Measurements from ENCODE around the gene IP6K3.

The IP6K3 gene

GRCh38 chr6:33778444-33779121, 31.9 kb upstream of the IP6K3 start:
- H3K27ac ChIP-seq, result no peak overlapping the region

GRCh38 chr6:33777398-33778388, 31.0 kb upstream of the IP6K3 start:
- no peaks in the 10 kb centered on the region for H3K9me3 ChIP-seq
- peaks cover 99% of the 10 kb centered on the region for H3K36me3 ChIP-seq
- no peaks in the 10 kb centered on the region for H3K27me3 ChIP-seq
- H3K27ac ChIP-seq, result no peak overlapping the region
- no peak for TF ChIP-seq Cebpa-rat (IDR thresholded peaks at IDR 0.05)
- peaks cover 29% of the 10 kb centered on the region for H3K4me1 ChIP-seq
- H3K9ac ChIP-seq, result no peak overlapping the region
- peaks cover 61% of the 10 kb centered on the region for H4K20me1 ChIP-seq
- H3K4me2 ChIP-seq, result no peak overlapping the region
- H3K4me3 ChIP-seq, result no peak overlapping the region

More at GRCh38 chr6:33778444-33779121, 31.9 kb upstream of the IP6K3 start:
- Histone ChIP-seq H3K9ac (no peak overlapping the region), H3K36me3 (peaks cover 99% of the 10 kb centered on the region), H3K4me1 (peaks cover 32% of the 10 kb centered on the region), H4K20me1 (peaks cover 61% of the 10 kb centered on the region), H3K4me3 (no peak overlapping the region), H3K9me3 (no peaks in the 10 kb centered on the region), H3K27me3 (no peaks in the 10 kb centered on the region), H3K4me2 (no peak overlapping the region)
- TF ChIP-seq Cebpa-rat (IDR thresholded peaks at IDR 0.05), result no peak

- H3K27ac ChIP-seq, result no peak overlapping the region
- no peak for TF ChIP-seq Cebpa-rat (IDR thresholded peaks at IDR 0.05)
- no peak overlapping the region for H3K9ac ChIP-seq
- no peak overlapping the region for H3K4me3 ChIP-seq
- peaks cover 23% of the 10 kb centered on the region for H3K4me1 ChIP-seq
- H3K36me3 ChIP-seq, result peaks cover 99% of the 10 kb centered on the region
- peaks cover 61% of the 10 kb centered on the region for H4K20me1 ChIP-seq
- no peaks in the 10 kb centered on the region for H3K27me3 ChIP-seq
- no peak overlapping the region for H3K4me2 ChIP-seq
- no peaks in the 10 kb centered on the region for H3K9me3 ChIP-seq
Observed at GRCh38 chr6:33776764-33777163, 30.1 kb upstream of the IP6K3 start.

GRCh38 chr6:33776186-33776585, 29.5 kb upstream of the IP6K3 start:
- Histone ChIP-seq H4K20me1 (peaks cover 61% of the 10 kb centered on the region), H3K27me3 (no peaks in the 10 kb centered on the region), H3K27ac (no peak overlapping the region), H3K9ac (no peak overlapping the region), H3K36me3 (peaks cover 94% of the 10 kb centered on the region), H3K4me1 (peaks cover 21% of the 10 kb centered on the region), H3K4me3 (no peak overlapping the region), H3K4me2 (no peak overlapping the region), H3K9me3 (no peaks in the 10 kb centered on the region)
- TF ChIP-seq Cebpa-rat (IDR thresholded peaks at IDR 0.05), result no peak

GRCh38 chr6:33774774-33775173, 28.1 kb upstream of the IP6K3 start:
- no peaks in the 10 kb centered on the region for H3K9me3 ChIP-seq
- peaks cover 57% of the 10 kb centered on the region for H4K20me1 ChIP-seq
- H3K4me2 ChIP-seq, result no peak overlapping the region
- H3K36me3 ChIP-seq, result peaks cover 80% of the 10 kb centered on the region
- H3K9ac ChIP-seq, result no peak overlapping the region
- TF ChIP-seq Cebpa-rat (IDR thresholded peaks at IDR 0.05), result no peak
- H3K4me3 ChIP-seq, result no peak overlapping the region
- H3K4me1 ChIP-seq, result peaks cover 20% of the 10 kb centered on the region
- no peaks in the 10 kb centered on the region for H3K27me3 ChIP-seq
- H3K27ac ChIP-seq, result no peak overlapping the region

- H3K4me3 ChIP-seq, result no peak overlapping the region
Observed at GRCh38 chr6:33772902-33773472, 26.3 kb upstream of the IP6K3 start.

DNA sequence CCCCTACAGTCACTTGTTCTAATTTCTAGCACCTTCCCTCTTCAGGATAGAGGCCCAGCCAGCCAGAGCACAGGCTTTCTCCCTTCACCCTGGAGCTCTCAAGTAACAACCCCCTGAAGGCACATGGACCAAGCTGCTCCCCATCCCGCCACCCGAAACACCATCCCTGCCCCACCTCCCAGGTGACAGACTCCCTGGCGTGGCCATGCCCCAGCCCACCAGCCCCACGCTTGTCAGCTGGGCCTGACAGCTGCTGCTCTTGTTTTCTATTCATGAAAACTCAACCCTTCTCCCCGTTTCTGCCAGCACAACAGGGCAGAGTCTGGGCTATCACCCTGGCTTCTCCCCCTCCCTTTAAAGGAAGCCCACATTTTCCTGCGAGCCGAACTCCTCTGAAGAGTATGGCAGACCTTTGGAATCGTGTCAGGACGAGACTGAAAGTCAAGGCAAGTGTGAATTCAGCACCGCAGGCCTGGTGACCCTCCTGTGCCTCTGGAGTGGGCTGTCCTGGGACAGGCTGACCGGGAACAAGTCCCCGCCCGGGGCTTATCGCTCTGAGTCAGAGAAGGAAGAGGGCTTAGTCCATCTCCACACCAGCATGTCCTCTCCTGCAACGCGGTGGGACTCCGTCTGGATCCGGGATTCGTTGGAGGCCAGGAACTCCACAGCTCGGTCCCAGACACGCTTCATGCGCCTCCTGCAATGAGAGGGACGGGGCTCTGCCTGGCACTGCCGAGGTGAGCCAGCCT, 25.6 kb upstream of the IP6K3 start:
- Histone ChIP-seq H3K4me1 (peaks cover 27% of the 10 kb centered on the region), H3K4me3 (no peak overlapping the region), H3K9me3 (no peaks in the 10 kb centered on the region), H3K36me3 (peaks cover 54% of the 10 kb centered on the region), H4K20me1 (peaks cover 56% of the 10 kb centered on the region), H3K9ac (no peak overlapping the region), H3K4me2 (peak overlapping the region; percentile 17; the same call in 1 of the 2 replicates), H3K27ac (no peak overlapping the region), H3K27me3 (no peaks in the 10 kb centered on the region)
- TF ChIP-seq Cebpa-rat (IDR thresholded peaks at IDR 0.05), result no peak

More at GRCh38 chr6:33772902-33773472, 26.3 kb upstream of the IP6K3 start:
- H3K27me3 ChIP-seq, result no peaks in the 10 kb centered on the region
- no peak for TF ChIP-seq Cebpa-rat (IDR thresholded peaks at IDR 0.05)
- no peak overlapping the region for H3K27ac ChIP-seq
- no peak overlapping the region for H3K9ac ChIP-seq
- H3K4me2 ChIP-seq, result no peak overlapping the region
- no peaks in the 10 kb centered on the region for H3K9me3 ChIP-seq
- peaks cover 56% of the 10 kb centered on the region for H4K20me1 ChIP-seq
- peaks cover 62% of the 10 kb centered on the region for H3K36me3 ChIP-seq
- H3K4me1 ChIP-seq, result peaks cover 27% of the 10 kb centered on the region

DNA sequence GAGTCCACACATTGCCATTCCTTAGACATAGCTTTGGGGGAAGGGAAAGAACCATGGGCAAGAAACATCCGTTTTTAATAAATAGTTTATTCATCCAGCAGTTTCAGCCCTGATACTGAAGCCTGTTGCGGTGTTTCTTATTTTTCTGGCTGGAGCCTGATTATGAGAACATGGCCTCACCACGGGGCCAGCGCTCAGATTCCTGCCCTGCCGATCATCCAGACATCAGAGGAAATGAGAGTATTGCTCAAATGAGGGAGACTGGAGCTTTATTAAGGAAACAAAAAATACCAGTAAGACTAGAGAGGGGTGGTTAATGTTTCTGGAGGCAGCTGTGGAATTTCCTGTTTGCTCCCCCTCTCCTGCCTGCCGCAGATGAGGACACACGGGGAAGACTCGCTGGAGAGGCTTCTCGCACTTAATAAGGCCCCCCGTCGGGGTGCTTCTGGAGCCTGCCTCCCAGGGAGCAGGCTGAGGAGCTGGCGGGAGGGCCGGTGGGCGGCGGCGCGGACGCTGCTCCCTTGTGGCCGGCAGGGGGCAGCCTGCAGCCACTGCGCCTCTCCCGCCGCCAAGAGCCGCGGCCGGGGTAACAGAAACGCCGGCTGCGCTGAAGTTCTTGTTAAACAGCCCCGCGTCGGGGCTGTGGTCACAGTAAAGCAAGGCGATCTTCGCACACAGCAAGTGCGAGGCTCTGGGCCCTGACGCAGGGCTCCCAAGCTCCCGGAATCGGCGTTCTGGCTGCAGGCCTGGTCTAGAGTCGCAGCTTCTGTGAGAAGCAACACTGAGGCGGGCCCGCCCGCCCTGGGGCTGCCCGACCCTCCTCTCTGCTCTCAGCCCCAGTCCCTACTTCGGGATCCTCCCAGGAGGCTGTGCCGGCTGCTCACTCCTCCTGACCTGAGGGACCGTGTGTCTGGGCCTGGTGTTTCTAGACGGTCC, 24.7 kb upstream of the IP6K3 start:
- Histone ChIP-seq H4K20me1 (peaks cover 56% of the 10 kb centered on the region), H3K9ac (no peak overlapping the region), H3K27ac (no peak overlapping the region), H3K36me3 (peaks cover 46% of the 10 kb centered on the region), H3K4me2 (peak overlapping the region; percentile 17; the same call in 1 of the 2 replicates), H3K9me3 (no peaks in the 10 kb centered on the region), H3K27me3 (no peaks in the 10 kb centered on the region), H3K4me3 (no peak overlapping the region), H3K4me1 (peaks cover 27% of the 10 kb centered on the region)
- TF ChIP-seq Cebpa-rat (IDR thresholded peaks at IDR 0.05), result no peak
